ENCODE measurements around the gene ZNF44. TPM values are rescaled to one million over a fixed set of nuclear protein-coding genes. Genes with fewer than 3 reads are reported as not detected.

ZNF44 gene
- polyA plus RNA-seq, 1 donor from 2014 or later = 14.7 TPM

DNA sequence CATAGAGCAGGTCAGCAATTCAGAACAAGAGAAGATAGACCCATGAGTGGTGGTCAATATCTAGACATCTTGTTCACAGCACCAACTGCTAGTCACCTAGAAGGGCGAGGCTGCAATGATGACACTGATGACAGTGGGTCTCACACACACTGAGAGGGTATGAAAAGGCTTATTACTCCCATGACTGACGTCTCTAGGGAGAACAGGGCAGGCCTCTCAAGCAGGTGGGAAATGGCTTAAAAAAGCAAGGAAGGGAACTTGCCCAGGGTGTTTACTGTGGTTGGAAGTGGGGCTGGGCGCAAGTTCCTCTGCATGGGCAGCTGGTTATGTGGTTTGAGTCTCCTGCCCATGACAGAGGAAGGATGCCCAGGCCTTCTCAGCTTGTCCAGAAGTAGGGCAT lies 33.8 kb downstream of the ZNF44 start:
- Histone ChIP-seq H2AFZ (ENCODE audit: low read depth, low read length) (no peak overlapping the region), H3K27ac (ENCODE audit: low read length) (no peak overlapping the region), H3K4me2 (ENCODE audit: low read length) (no peak overlapping the region), H3K9ac (ENCODE audit: low read length) (no peak overlapping the region), H3K36me3 (ENCODE audit: insufficient read depth, low read length) (no peaks in the 10 kb centered on the region), H3F3A (ENCODE audit: insufficient read depth, low read length, poor library complexity, severe bottlenecking) (no peaks in the 10 kb centered on the region), H3K9me2 (ENCODE audit: insufficient read depth, low read length) (no peaks in the 10 kb centered on the region), H3K4me3 (ENCODE audit: low read length) (no peak overlapping the region), H3K79me2 (replicated peaks; ENCODE audit: insufficient read depth, low read length) (no peaks in the 10 kb centered on the region), H4K20me1 (ENCODE audit: insufficient read depth) (no peaks in the 10 kb centered on the region), H3K9me3 (ENCODE audit: low read length) (peaks cover 3% of the 10 kb centered on the region), H3K27me3 (ENCODE audit: insufficient read depth, low read depth, low read length) (no peaks in the 10 kb centered on the region)
- no peak for TF ChIP-seq MXI1 (conservative IDR thresholded peaks at IDR 0.05; ENCODE audit: poor library complexity, severe bottlenecking)
- TF ChIP-seq TAF1 (IDR thresholded peaks at IDR 0.05; ENCODE audit: low read depth) = no peak
- TF ChIP-seq SMC3 (conservative IDR thresholded peaks at IDR 0.05; ENCODE audit: poor library complexity) = no peak
- TF ChIP-seq RAD21 (conservative IDR thresholded peaks at IDR 0.05) = no peak
- TF ChIP-seq EZH2 (IDR thresholded peaks at IDR 0.05; ENCODE audit: borderline replicate concordance, insufficient read depth, low read length, poor library complexity, severe bottlenecking) = no peak

DNA sequence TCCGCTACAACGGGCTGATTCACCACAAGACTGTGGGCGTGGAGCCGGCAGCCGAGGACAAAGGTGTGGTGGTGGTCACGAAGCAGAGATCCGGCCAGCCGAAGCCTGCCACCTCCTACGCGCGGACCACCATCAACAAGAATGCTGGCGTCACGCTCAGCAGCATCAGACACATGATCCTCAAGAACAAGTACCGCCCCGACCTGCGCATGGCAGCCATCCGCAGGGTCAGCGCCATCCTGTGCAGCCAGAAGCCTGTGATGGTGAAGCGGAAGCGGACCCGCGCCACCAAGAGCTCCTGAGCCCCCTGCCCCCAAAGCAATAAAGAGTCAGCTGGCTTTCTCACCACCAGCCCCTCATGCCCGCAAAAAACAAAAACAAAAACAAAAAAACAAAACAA lies 34.4 kb downstream of the ZNF44 start:
- no peaks in the 10 kb centered on the region for H3K79me2 ChIP-seq (replicated peaks; ENCODE audit: insufficient read depth, low read length)
- no peak overlapping the region for H3K4me2 ChIP-seq (ENCODE audit: low read length)
- no peak overlapping the region for H2AFZ ChIP-seq (ENCODE audit: low read depth, low read length)
- H3K9me3 ChIP-seq (ENCODE audit: low read length) = peaks cover 3% of the 10 kb centered on the region
- H3K36me3 ChIP-seq (ENCODE audit: insufficient read depth, low read length) = no peaks in the 10 kb centered on the region
- no peaks in the 10 kb centered on the region for H4K20me1 ChIP-seq (ENCODE audit: insufficient read depth)
- H3K27me3 ChIP-seq (ENCODE audit: insufficient read depth, low read depth, low read length) = no peaks in the 10 kb centered on the region
- TF ChIP-seq EZH2 (IDR thresholded peaks at IDR 0.05; ENCODE audit: borderline replicate concordance, insufficient read depth, low read length, poor library complexity, severe bottlenecking) (no peak), SMC3 (conservative IDR thresholded peaks at IDR 0.05; ENCODE audit: poor library complexity) (no peak), MXI1 (conservative IDR thresholded peaks at IDR 0.05; ENCODE audit: poor library complexity, severe bottlenecking) (no peak), TAF1 (IDR thresholded peaks at IDR 0.05; ENCODE audit: low read depth) (no peak), RAD21 (conservative IDR thresholded peaks at IDR 0.05) (no peak), POLR2AphosphoS5 (IDR thresholded peaks at IDR 0.05) (no peak), EP300 (conservative IDR thresholded peaks at IDR 0.05; ENCODE audit: poor library complexity, severe bottlenecking) (no peak)
- TF ChIP-seq, protein P1, sequence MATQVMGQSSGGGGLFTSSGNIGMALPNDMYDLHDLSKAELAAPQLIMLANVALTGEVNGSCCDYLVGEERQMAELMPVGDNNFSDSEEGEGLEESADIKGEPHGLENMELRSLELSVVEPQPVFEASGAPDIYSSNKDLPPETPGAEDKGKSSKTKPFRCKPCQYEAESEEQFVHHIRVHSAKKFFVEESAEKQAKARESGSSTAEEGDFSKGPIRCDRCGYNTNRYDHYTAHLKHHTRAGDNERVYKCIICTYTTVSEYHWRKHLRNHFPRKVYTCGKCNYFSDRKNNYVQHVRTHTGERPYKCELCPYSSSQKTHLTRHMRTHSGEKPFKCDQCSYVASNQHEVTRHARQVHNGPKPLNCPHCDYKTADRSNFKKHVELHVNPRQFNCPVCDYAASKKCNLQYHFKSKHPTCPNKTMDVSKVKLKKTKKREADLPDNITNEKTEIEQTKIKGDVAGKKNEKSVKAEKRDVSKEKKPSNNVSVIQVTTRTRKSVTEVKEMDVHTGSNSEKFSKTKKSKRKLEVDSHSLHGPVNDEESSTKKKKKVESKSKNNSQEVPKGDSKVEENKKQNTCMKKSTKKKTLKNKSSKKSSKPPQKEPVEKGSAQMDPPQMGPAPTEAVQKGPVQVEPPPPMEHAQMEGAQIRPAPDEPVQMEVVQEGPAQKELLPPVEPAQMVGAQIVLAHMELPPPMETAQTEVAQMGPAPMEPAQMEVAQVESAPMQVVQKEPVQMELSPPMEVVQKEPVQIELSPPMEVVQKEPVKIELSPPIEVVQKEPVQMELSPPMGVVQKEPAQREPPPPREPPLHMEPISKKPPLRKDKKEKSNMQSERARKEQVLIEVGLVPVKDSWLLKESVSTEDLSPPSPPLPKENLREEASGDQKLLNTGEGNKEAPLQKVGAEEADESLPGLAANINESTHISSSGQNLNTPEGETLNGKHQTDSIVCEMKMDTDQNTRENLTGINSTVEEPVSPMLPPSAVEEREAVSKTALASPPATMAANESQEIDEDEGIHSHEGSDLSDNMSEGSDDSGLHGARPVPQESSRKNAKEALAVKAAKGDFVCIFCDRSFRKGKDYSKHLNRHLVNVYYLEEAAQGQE (IDR thresholded peaks at IDR 0.05; ENCODE audit: borderline replicate concordance) = no peak
- TF ChIP-seq, protein P2, sequence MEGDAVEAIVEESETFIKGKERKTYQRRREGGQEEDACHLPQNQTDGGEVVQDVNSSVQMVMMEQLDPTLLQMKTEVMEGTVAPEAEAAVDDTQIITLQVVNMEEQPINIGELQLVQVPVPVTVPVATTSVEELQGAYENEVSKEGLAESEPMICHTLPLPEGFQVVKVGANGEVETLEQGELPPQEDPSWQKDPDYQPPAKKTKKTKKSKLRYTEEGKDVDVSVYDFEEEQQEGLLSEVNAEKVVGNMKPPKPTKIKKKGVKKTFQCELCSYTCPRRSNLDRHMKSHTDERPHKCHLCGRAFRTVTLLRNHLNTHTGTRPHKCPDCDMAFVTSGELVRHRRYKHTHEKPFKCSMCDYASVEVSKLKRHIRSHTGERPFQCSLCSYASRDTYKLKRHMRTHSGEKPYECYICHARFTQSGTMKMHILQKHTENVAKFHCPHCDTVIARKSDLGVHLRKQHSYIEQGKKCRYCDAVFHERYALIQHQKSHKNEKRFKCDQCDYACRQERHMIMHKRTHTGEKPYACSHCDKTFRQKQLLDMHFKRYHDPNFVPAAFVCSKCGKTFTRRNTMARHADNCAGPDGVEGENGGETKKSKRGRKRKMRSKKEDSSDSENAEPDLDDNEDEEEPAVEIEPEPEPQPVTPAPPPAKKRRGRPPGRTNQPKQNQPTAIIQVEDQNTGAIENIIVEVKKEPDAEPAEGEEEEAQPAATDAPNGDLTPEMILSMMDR (IDR thresholded peaks at IDR 0.05; ENCODE audit: poor library complexity, severe bottlenecking) = no peak
- H3K4me3 ChIP-seq (ENCODE audit: low read length) = no peak overlapping the region
- H3K27ac ChIP-seq (ENCODE audit: low read length) = no peak overlapping the region
- H3K9me2 ChIP-seq (ENCODE audit: insufficient read depth, low read length) = no peaks in the 10 kb centered on the region
- no peak overlapping the region for H3K9ac ChIP-seq (ENCODE audit: low read length)
- H3F3A ChIP-seq (ENCODE audit: insufficient read depth, low read length, poor library complexity, severe bottlenecking) = no peaks in the 10 kb centered on the region

Data from neural cell (in vitro differentiated cells).